ENCODE data around the gene CIRBP. TPM values are rescaled to one million over a fixed set of nuclear protein-coding genes. Genes with fewer than 3 reads are reported as not detected.

The CIRBP gene
- total RNA-seq, 2 donors from 2014 or later = 226 to 251 TPM

DNA sequence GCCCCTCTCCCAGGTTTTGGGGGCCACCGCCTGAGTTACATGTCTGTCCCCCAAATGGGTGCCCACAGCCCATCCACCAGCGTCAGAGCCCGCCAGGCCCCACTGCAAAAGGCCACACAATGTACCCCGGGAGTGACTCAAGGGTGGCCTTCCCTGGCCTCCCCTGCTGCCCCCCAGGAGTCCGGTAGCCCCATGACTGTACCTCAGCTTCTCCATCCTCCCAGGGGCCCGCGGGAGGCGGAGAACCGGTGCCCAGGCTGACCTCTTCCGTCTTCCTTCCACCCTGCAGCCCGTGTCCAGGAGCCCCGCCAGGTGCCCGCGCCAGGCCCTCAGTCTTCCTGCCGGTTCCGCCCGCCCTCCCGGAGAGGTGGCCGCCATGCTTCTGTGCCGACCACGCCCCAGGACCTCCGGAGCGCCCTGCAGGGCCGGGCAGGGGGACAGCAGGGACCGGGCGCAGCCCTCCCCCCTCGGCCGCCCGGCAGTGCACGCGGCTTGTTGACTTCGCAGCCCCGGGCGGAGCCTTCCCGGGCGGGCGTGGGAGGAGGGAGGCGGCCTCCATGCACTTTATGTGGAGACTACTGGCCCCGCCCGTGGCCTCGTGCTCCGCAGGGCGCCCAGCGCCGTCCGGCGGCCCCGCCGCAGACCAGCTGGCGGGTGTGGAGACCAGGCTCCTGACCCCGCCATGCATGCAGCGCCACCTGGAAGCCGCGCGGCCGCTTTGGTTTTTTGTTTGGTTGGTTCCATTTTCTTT, 41.7 kb upstream of the CIRBP start:
- no peak overlapping the region for H3K27ac Mint-ChIP-seq
- ATAC-seq = no peak

DNA sequence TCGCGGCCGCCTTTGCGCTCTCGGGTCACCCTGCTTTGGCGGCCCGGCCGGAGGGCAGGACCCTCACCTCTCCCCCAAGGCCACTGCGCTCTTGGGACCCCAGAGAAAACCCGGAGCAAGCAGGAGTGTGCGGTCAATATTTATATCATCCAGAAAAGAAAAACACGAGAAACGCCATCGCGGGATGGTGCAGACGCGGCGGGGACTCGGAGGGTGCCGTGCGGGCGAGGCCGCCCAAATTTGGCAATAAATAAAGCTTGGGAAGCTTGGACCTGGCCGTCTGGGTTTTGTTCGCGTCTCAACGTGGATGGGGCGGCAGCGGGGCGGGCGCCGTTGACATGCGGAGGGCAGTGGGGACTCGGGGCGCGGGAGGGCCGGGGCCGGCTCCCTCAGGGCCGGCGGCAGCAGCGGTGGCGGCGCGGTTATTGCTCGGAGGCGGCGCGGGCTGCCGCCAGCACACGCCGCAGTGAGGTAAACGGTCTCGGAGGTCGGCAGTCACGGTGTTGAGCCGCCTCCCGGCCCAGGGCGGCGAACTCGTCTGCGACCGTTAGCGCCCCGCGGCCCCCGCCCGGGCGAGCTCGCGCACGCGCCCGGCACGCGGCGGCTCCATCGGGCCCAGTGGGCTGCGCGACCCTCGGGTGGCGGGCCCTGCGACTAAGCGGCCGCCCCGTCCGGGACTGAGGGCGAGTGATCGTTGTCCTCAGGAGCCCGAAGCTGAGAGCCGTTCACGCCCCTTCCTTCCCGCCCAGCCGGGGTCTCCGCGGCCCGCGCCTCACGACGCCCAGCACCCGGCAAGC, 40.8 kb upstream of the CIRBP start:
- no peak for DNase-seq (ENCODE audit: low spot score)
- Mint-ChIP-seq H3K36me3 (no peaks in the 10 kb centered on the region), H3K27ac (no peak overlapping the region), H3K27me3 (no peaks in the 10 kb centered on the region), H3K4me3 (no peak overlapping the region), H3K4me1 (ENCODE audit: low read depth in 2 of 2) (no peaks in the 10 kb centered on the region), H3K9me3 (no peaks in the 10 kb centered on the region)
- no peak for ATAC-seq

More for the DNA sequence above, 41.7 kb upstream of the CIRBP start:
- Mint-ChIP-seq H3K9me3 (no peaks in the 10 kb centered on the region), H3K4me3 (no peak overlapping the region), H3K27me3 (no peaks in the 10 kb centered on the region), H3K36me3 (no peaks in the 10 kb centered on the region), H3K4me1 (ENCODE audit: low read depth in 2 of 2) (no peaks in the 10 kb centered on the region)
- no peak for DNase-seq (ENCODE audit: low spot score)

DNA sequence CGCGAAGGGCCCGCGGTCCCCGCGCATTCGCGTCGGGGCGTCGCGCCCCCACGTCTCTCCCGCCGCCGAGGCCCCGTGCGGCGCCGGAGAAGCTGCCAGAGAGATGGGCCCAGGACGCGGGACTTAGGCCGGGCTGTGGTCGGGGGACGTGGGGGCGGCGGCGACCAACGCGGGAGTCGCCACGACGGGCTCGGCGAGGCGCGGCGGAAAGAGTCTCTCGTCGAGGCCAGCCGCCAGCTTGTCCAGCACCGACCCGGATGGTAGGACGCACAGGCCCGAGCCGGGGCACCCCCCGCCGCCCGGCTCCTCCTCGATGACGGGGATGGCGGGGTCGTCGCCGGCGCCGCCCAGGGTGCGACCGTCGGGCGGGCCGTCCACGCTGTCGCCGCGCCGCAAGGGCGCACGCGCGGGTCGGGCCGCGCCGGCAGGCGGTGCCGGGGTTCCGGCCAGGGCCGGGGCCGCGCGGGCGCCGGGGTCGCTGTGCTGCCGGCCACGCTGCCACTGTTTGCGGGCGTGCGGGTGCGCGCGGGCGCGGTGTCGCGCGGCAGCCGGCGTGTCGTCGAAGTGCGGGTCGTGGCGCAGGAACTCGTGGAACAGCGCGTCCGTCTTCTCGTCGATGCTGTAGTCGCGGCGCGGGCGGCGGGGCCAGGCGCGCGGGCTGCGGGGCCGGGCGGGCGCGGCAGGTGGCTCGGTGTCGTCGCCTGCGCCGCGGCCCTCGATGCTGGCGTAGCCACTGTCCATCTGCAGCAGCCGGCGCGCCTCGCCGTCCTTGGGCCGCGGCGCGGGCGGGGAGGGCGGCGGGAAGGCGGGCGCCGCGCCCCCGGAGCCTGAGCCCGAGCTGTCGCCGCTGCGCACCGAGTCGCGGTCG, 39.8 kb upstream of the CIRBP start:
- Mint-ChIP-seq H3K27me3 (no peaks in the 10 kb centered on the region), H3K4me3 (no peak overlapping the region), H3K27ac (no peak overlapping the region), H3K36me3 (no peaks in the 10 kb centered on the region), H3K4me1 (ENCODE audit: low read depth in 2 of 2) (no peaks in the 10 kb centered on the region), H3K9me3 (no peaks in the 10 kb centered on the region)
- ATAC-seq (no peak), DNase-seq (ENCODE audit: low spot score) (no peak)

DNA sequence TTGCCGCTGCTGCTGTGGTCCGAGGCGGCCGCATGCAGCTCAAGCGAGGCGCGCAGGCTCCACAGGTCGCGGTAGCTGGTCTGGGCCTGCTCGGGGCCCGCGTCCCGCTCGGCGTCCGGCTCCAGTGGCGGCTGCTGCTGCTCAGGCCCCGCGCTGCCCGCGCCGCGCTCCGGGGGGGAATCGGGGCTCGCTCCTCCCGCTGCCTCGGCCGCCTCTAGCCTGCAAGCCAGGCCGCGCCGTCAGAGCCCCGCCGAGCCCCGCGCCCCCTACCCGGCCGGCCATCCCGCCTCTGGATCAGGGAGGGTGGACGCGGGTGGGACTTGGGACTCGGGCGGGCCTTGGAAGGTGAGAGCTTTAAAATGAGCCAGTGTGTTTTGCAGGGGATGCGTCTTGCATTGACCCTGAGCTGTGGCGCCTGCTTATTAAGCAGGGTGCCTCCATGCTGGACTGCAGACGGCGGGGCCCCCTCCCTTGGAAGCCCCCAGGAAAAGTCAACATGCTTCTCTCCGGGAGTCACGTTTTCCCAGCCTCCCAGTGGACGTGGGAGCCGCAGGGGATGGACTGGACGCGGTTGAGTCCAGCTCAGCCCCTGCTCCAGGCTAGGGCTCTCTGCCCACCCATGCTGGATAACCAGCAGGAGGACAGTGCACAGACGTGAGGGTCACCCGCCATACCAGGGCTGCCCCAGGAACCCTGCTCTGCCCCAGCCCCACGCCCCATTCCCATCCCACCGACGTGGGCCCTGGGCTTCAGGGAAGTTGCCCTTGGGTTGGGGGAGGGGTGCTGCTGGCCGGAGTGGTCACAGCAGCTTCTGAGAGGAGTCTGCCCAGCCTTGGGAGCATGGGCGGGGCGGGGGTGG, 39.0 kb upstream of the CIRBP start:
- Mint-ChIP-seq H3K4me1 (ENCODE audit: low read depth in 2 of 2) (no peaks in the 10 kb centered on the region), H3K27ac (no peak overlapping the region), H3K27me3 (no peaks in the 10 kb centered on the region), H3K9me3 (no peaks in the 10 kb centered on the region), H3K4me3 (no peak overlapping the region), H3K36me3 (no peaks in the 10 kb centered on the region)
- DNase-seq (ENCODE audit: low spot score) = no peak
- ATAC-seq = no peak

DNA sequence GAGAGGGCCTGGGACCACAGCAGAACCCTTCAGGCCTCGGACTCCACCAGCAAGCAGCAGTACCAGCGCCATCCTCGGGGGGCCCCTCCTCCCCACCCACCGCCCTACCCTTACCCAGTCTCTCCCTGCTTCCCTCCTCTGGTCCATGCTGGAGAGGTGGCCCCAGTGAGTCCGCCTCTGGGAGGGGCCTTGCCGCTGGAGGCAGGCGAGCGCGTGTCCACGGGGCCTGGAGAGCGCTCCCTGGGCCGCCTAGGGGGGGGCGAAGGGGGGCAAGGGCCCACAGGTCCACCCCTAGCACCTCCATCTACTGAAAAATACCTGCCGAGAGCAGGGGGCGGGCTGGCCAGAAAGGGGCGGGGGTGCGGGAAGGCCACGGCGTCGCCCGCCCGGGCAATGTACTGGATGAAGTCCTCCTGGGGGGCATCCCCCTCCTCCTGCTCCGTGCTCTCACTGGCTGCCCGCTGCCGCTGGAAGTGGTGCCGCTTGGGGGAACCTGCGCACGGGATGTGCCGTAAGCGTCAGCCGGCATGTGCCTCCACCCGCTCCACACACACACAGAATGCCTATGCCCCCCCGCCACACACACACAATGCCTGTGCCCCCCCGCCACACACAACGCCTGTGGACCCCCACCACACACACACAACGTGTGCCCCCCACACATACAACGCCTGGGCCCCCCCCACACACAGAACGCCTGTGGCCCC, 38.2 kb upstream of the CIRBP start:
- H3K9me3 Mint-ChIP-seq = no peaks in the 10 kb centered on the region
- H3K27me3 Mint-ChIP-seq = no peaks in the 10 kb centered on the region
- H3K4me1 Mint-ChIP-seq (ENCODE audit: low read depth in 2 of 2) = no peaks in the 10 kb centered on the region
- no peak for DNase-seq (ENCODE audit: low spot score)
- H3K36me3 Mint-ChIP-seq = no peaks in the 10 kb centered on the region
- H3K27ac Mint-ChIP-seq = no peak overlapping the region
- ATAC-seq = no peak
- H3K4me3 Mint-ChIP-seq = no peak overlapping the region

DNA sequence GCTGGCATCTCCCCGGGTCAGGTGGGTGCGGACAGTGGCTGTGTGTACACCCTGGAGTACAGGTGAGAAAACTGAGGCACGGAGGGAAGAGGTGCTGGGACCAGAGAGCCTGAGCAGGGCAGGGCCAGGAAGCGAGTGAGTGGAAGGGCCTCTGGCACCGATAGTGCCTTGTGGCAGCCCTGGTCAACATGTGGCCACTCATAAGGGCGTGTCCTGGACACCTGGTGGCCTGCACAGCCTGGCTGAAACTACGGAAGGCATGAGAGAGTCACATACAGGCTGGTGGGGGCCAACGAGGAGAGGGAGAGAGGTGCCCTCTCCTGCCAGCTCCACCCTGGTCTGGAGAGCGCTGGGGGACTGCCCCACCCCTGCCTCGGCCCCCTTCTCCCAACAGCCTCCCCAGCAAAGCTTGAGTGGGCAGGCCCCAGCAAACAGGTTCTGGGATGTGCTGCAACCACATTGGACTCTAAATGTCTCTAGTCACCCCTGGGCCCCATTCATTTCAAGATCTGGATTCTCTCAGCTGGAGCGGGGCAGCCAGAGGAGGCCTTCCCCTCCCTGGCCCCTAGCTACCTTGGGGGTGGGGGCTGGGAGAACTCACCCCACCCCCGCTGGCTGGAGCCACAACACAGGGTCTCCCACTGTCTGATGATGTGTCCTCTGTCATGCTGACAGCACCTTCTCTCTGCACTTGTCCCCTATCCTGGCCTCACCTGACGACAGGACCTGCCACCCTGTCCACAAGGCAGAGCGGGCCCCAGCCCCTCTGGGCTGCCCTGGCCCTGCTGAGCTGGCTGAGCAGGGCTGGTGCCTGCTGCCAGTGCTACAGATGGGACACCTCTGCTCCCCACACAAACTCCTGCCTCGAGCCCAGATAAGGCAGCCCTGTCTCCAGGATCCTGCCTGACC, 37.1 kb upstream of the CIRBP start:
- ATAC-seq (no peak), DNase-seq (ENCODE audit: low spot score) (no peak)
- Mint-ChIP-seq H3K36me3 (no peaks in the 10 kb centered on the region), H3K4me1 (ENCODE audit: low read depth in 2 of 2) (no peaks in the 10 kb centered on the region), H3K4me3 (no peak overlapping the region), H3K27ac (no peak overlapping the region), H3K9me3 (no peaks in the 10 kb centered on the region), H3K27me3 (no peaks in the 10 kb centered on the region)

DNA sequence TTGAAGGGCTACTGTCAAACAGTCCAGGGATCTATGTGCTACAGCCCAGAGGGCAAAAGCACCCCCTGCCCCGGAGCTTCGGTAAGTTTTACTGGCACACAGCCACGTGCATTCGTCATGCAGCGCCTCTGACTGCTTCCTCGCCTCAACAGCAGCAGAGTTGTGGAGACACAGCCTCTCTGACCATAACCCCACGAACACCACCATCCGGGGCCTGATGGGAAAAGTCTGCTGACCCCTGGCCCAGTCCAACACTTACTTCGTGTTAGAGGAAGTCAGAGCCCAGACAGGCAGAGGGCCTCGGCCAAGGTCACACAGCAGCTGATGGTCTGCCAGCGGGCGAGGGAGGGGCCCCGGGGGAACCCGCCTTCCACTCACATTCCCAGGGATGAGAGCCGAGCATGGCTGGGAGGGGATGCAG, 36.5 kb upstream of the CIRBP start:
- no peaks in the 10 kb centered on the region for H3K36me3 Mint-ChIP-seq
- no peaks in the 10 kb centered on the region for H3K4me1 Mint-ChIP-seq (ENCODE audit: low read depth in 2 of 2)
- H3K4me3 Mint-ChIP-seq = no peak overlapping the region
- H3K27me3 Mint-ChIP-seq = no peaks in the 10 kb centered on the region
- no peak for ATAC-seq
- no peak for DNase-seq (ENCODE audit: low spot score)
- no peak overlapping the region for H3K27ac Mint-ChIP-seq
- H3K9me3 Mint-ChIP-seq = no peaks in the 10 kb centered on the region

DNA sequence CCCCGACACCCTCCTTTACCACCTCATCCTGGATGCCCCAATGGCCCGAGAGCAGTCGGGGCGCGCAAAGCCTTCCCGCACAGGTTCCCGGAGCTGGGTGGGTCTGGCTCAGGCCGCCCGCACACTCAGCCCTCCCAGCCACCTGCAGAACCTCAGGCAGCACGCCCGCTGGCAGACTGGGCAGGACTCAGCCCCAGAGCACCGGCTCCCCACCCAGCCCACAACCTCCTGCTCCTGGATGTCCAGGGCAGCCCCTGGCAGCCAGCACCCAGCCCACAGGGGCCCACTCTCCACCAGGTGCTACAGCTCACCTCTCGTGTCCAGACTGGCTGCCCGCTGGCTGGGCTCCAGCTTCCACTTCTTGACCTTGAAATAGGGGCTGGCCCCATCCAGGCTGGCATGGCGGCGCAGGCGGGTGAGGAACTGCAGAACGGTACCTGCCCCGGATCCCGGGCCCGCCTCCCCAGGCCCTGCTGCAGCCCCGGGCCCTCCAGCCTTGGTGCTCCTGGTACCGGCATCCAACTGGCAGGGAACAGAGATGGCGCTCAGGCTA, 35.9 kb upstream of the CIRBP start:
- ATAC-seq (no peak), DNase-seq (ENCODE audit: low spot score) (no peak)
- Mint-ChIP-seq H3K36me3 (no peaks in the 10 kb centered on the region), H3K27ac (no peak overlapping the region), H3K27me3 (peaks cover under 1% of the 10 kb centered on the region in 2 donors), H3K9me3 (no peaks in the 10 kb centered on the region), H3K4me1 (ENCODE audit: low read depth in 2 of 2) (peaks cover under 1% of the 10 kb centered on the region in 2 donors), H3K4me3 (no peak overlapping the region)

DNA sequence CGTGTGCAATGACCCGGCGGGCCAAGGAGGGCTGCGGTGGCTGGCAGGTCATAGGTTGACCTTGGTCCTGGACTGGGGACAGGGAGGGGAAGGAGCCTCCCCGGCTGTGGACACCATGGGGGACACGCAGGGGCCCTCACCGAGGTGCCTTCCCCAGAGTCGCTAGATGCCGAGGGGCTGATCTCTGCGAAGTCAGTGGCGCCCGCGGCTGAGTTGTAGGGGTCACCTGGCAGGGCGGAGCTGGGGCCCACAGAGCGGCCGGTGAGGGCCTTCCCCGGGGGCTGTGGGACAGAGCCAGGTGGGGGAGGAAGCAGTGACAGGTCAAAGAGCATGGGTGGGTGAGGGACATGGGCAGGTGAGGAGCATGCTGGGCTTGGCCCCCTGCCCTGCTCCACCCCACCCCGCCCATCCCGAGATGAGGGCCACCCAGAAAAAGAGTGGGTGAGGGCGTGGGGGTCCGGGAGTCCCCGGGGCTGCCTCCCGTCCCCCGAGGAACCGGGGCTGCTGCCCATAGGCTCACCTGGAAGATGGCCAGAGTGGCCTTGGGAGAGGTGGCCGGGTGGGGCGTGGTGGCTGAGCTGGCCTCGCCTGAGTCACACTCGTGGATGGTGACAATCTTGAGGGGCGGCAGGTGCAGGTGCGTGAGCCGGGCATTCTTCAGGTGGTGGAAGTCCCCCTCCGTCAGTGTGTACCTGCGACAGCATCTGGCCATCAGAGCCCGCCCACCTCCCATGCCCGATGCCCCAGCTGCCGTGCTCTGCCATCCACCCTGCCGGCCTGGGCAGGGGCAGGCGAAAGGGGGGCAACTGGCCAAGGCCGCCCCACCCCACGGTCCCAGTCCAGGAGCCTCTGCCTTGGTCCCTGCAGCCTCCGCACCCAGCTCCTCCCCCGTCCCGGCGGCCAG, 34.8 kb upstream of the CIRBP start:
- DNase-seq (ENCODE audit: low spot score) (no peak), ATAC-seq (no peak)
- H3K36me3 Mint-ChIP-seq = no peaks in the 10 kb centered on the region
- H3K4me1 Mint-ChIP-seq (ENCODE audit: low read depth in 2 of 2) = peaks cover 9 to 12% of the 10 kb centered on the region in 2 donors
- H3K9me3 Mint-ChIP-seq = no peaks in the 10 kb centered on the region
- no peak overlapping the region for H3K4me3 Mint-ChIP-seq
- H3K27me3 Mint-ChIP-seq = peaks cover 8 to 9% of the 10 kb centered on the region in 2 donors
- no peak overlapping the region for H3K27ac Mint-ChIP-seq

DNA sequence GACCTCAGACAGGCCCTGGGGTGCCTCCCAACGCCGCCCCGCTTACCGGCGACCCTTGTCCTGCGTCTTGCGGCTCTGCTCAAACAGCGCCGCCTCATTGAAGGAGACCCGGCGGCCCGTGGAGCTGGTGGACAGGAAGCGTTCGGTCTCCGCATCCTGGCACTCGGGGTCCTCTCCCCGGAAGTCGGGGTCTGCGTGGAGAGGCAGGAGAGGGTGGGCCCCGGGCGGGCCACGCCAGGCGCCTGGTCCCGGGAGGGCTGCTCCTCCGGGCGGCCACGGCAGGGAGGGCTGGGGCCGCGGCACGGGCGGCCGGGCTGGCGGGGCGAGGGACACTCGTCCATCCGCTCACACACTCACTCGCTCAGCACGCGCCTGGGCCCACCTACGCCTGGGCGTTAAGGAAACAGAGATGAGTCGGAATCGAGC, 34.2 kb upstream of the CIRBP start:
- Mint-ChIP-seq H3K9me3 (no peaks in the 10 kb centered on the region), H3K36me3 (no peaks in the 10 kb centered on the region), H3K4me3 (no peak overlapping the region), H3K27me3 (peaks cover 9 to 10% of the 10 kb centered on the region in 2 donors), H3K4me1 (ENCODE audit: low read depth in 2 of 2) (peaks cover 11 to 14% of the 10 kb centered on the region in 2 donors), H3K27ac (no peak overlapping the region)
- ATAC-seq = no peak
- no peak for DNase-seq (ENCODE audit: low spot score)
